Amniotic epithelial cell (primary cell): ENCODE data around the gene SHISA7.

Experiments
- DNase-seq: peaks from one replicate; pipeline ENCODE4 v3.0.0-alpha.2; 2010; ENCODE audit warnings: low read depth

The SHISA7 gene

GRCh38 chr19:55482156-55482961, 39.3 kb upstream of the SHISA7 start:
- no peak for DNase-seq

GRCh38 chr19:55481794-55482155, 38.7 kb upstream of the SHISA7 start:
- DNase-seq = no peak

- DNase-seq = no peak
Measured at GRCh38 chr19:55481148-55481793, 38.2 kb upstream of the SHISA7 start.

GRCh38 chr19:55479451-55480230, 36.5 kb upstream of the SHISA7 start:
- DNase-seq = no peak

GRCh38 chr19:55479045-55479444, 35.9 kb upstream of the SHISA7 start:
- no peak for DNase-seq

- no peak for DNase-seq
Measured at GRCh38 chr19:55478364-55478763, 35.3 kb upstream of the SHISA7 start.

- no peak for DNase-seq
Measured at GRCh38 chr19:55477905-55478304, 34.8 kb upstream of the SHISA7 start.

GRCh38 chr19:55476100-55476775, 33.1 kb upstream of the SHISA7 start, which contains the start of gene ZNF628:
Gene ZNF628 (plus strand): TSS chr19:55476617. CDS start chr19:55479911, 3,294 bp downstream.
- peak; percentile 97 for DNase-seq

- DNase-seq = peak; percentile 91
Measured at GRCh38 chr19:55474269-55475265, 31.5 kb upstream of the SHISA7 start.

GRCh38 chr19:55473225-55474012, 30.3 kb upstream of the SHISA7 start:
- DNase-seq = peak; percentile 59

GRCh38 chr19:55472463-55472862, 29.4 kb upstream of the SHISA7 start:
- DNase-seq = peak; percentile 79

GRCh38 chr19:55471266-55471665, 28.2 kb upstream of the SHISA7 start:
- DNase-seq = no peak

GRCh38 chr19:55468054-55468393, 24.9 kb upstream of the SHISA7 start:
- DNase-seq = no peak

GRCh38 chr19:55467236-55468053, 24.3 kb upstream of the SHISA7 start:
- DNase-seq = peak; percentile 93

GRCh38 chr19:55466241-55466614, 23.1 kb upstream of the SHISA7 start:
- no peak for DNase-seq

GRCh38 chr19:55465460-55466240, 22.6 kb upstream of the SHISA7 start:
- no peak for DNase-seq

GRCh38 chr19:55464662-55465054, 21.6 kb upstream of the SHISA7 start, which contains the start of gene C19orf85:
Gene C19orf85 (minus strand): TSS chr19:55464751. CDS start chr19:55464554, 197 bp downstream.
- DNase-seq = no peak

- no peak for DNase-seq
Measured at GRCh38 chr19:55464039-55464661, 21.1 kb upstream of the SHISA7 start.
